Heart left ventricle (tissue), 13 donors: ENCODE results near the gene XDH.

Experiments
- CTCF ChIP-seq, 12 donors: fragments of 200-600 bp; sonication (generic) in 4 of 12; IDR thresholded peaks; one replicate each; pipeline versions ENCODE4 v1.5.0 to v1.8.0; 2018 to 2022; ENCODE audit warnings: antibody characterized with exemption in 12 of 12, mild to moderate bottlenecking in 5 of 12
- POLR2A ChIP-seq, 2 donors: fragments of 450-650 bp; IDR thresholded peaks; one replicate each; pipeline ENCODE4 v1.6.1; 2017; ENCODE audit warnings: antibody characterized with exemption in 2 of 2, mild to moderate bottlenecking in 2 of 2, moderate library complexity in 2 of 2
- donor health status: ischemic (EF 13 %, LVEDD 7.1; RV severe dilation, severe dysfunction).
- donor health status: DM: no; HTN: yes; CAD: no.
- donor health status: DM: no; HTN: no; CAD: no.
- donor health status: ischemic (EF 25% LVEDD 6.9; RV normal size, moderate dysfunction).
- donor health status: ischemic (EF 25% LVEDD 5.7; RV mildly dilated, moderate dysfunction).
- donor health status: ischemic (EF 35%, LVEDD 5.7; RV mildly dilated, moderate dysfunction).
- donor health status: nonischemic (EF 11% LVEDD 7.7; RV severe dilation, severe dysfunction).
- donor health status: DM: yes; HTN: yes; CAD: no.
- donor health status: PGD.
- donor health status: ischemic (EF 29% LVEDD 5.4; RV normal size, mild dysfunction).
- donor health status: nonischemic (EF 23%, LVEDD 6.1; RV moderate dilation, normal function).

GRCh38 chr2:31433541-31433940, 19.0 kb upstream of the XDH start:
- no peak for TF ChIP-seq POLR2A (IDR thresholded peaks at IDR 0.05)
- TF ChIP-seq CTCF (IDR thresholded peaks at IDR 0.05), result no peak
